Cardiac muscle cell (in vitro differentiated cells and primary cell): Measurements from ENCODE around the gene SUPT6H. TPM values are rescaled to one million over a fixed set of nuclear protein-coding genes. Genes with fewer than 3 reads are reported as not detected.

Source experiments
- DNase-seq, 2 donors: peaks; one replicate each; pipeline versions ENCODE4 v3.0.0 to v3.0.0-alpha.2; 2010 to 2017; ENCODE audit warnings: low read depth in 1 of 2, low spot score in 1 of 2
- H3K27ac ChIP-seq: fragments of 200-600 bp; sonication (generic); 2 replicates; pipeline ENCODE4 v1.5.1; 2016
- H3K27me3 ChIP-seq: fragments of 200-600 bp; sonication (generic); 2 replicates; pipeline ENCODE4 v1.6.0; 2016; ENCODE audit warnings: control low read depth
- H3K36me3 ChIP-seq: fragments of 200-600 bp; sonication (generic); 2 replicates; pipeline ENCODE4 v1.5.1; 2016; ENCODE audit warnings: control low read depth
- H3K4me1 ChIP-seq: fragments of 200-600 bp; sonication (generic); 2 replicates; pipeline ENCODE4 v1.8.1; 2017; ENCODE audit warnings: low read depth, mild to moderate bottlenecking, mixed run types
- H3K4me3 ChIP-seq: fragments of 200-600 bp; sonication (generic); 2 replicates; pipeline ENCODE4 v1.5.1; 2016; ENCODE audit warnings: mild to moderate bottlenecking
- H3K9me3 ChIP-seq: fragments of 200-600 bp; sonication (generic); 2 replicates; pipeline ENCODE4 v1.5.1; 2017; ENCODE audit warnings: low read depth, mild to moderate bottlenecking, control low read depth
- CTCF ChIP-seq: IDR thresholded peaks from 2 replicates; pipeline ENCODE4 v1.5.1; 2012; ENCODE audit warnings: low read depth, mild to moderate bottlenecking, low read length
- polyA plus RNA-seq: library from polyadenylated mRNA; unstranded; fragments of >200 nt; fragmentation: Nextera tagmentation; extraction: Ambion mirVana; gene quantifications from 2 replicates; pipeline ENCODE4 v1.2.1, GENCODE V29; 2016
- total RNA-seq: library from RNA; depleted of rRNA; stranded (reverse); fragments of >200 nt; gene quantifications from 2 replicates; pipeline ENCODE4 v1.2.3, GENCODE V29; 2016

SUPT6H gene
- total and polyA plus RNA-seq, 2 experiments from 2014 or later, result 29.7 to 67.8 TPM

- Histone ChIP-seq H3K4me3 (no peak overlapping the region), H3K27me3 (no peaks in the 10 kb centered on the region), H3K4me1 (peaks cover 12% of the 10 kb centered on the region), H3K9me3 (no peaks in the 10 kb centered on the region), H3K36me3 (peaks cover 50% of the 10 kb centered on the region), H3K27ac (no peak overlapping the region)
- TF ChIP-seq CTCF, result no peak
- DNase-seq, result no peak
These were observed 20.4 kb upstream of the SUPT6H start for GRCh38 chr17:28641579-28641978.

GRCh38 chr17:28643983-28644786 is 17.8 kb upstream of the SUPT6H start:
- peaks cover 35% of the 10 kb centered on the region for H3K36me3 ChIP-seq
- DNase-seq, result peak; percentile 61 to 63
- H3K27ac ChIP-seq, result peak overlapping the region; percentile 92
- H3K4me1 ChIP-seq, result peaks cover 17% of the 10 kb centered on the region
- H3K4me3 ChIP-seq, result peak overlapping the region; percentile 91
- H3K27me3 ChIP-seq, result no peaks in the 10 kb centered on the region
- TF ChIP-seq CTCF, result peak; percentile 34
- no peaks in the 10 kb centered on the region for H3K9me3 ChIP-seq

GRCh38 chr17:28644787-28645575 is 17.0 kb upstream of the SUPT6H start, which contains the start of gene BLTP2:
BLTP2 (minus strand) TSS chr17:28645158; CDS start chr17:28645056, 102 bp downstream.
- H3K27ac ChIP-seq, result peak within 1 kb of the TSS; percentile 92
- peak within 1 kb of the TSS; percentile 91 for H3K4me3 ChIP-seq
- H3K36me3 ChIP-seq, result peaks cover 27% of the 10 kb centered on the region
- H3K4me1 ChIP-seq, result peaks cover 17% of the 10 kb centered on the region
- DNase-seq, result peak; percentile 97
- no peak for TF ChIP-seq CTCF
- no peaks in the 10 kb centered on the region for H3K9me3 ChIP-seq
- no peaks in the 10 kb centered on the region for H3K27me3 ChIP-seq

- Histone ChIP-seq H3K4me3 (peak overlapping the region; percentile 91), H3K27ac (no peak overlapping the region), H3K36me3 (peaks cover 21% of the 10 kb centered on the region), H3K9me3 (no peaks in the 10 kb centered on the region), H3K27me3 (no peaks in the 10 kb centered on the region), H3K4me1 (peaks cover 17% of the 10 kb centered on the region)
- DNase-seq, result no peak
- no peak for TF ChIP-seq CTCF
These were observed 16.4 kb upstream of the SUPT6H start for GRCh38 chr17:28645576-28645939.

- DNase-seq, result no peak
- Histone ChIP-seq H3K27me3 (no peaks in the 10 kb centered on the region), H3K4me3 (peak overlapping the region; percentile 91)
These were observed 15.8 kb upstream of the SUPT6H start for GRCh38 chr17:28646039-28646754.

More at GRCh38 chr17:28646039-28646754, 15.8 kb upstream of the SUPT6H start:
- Histone ChIP-seq H3K4me1 (peaks cover 17% of the 10 kb centered on the region), H3K36me3 (peaks cover 15% of the 10 kb centered on the region), H3K9me3 (no peaks in the 10 kb centered on the region), H3K27ac (peak overlapping the region; percentile 64)
- TF ChIP-seq CTCF, result no peak
